ENCODE measurements around the gene HAUS7.
A peak's percentile ranks its signal among the peaks of the same experiment; 100 is the strongest.
"Not testable (repeated sequence)": the region's sequence is repeated elsewhere in the genome, so short reads cannot be mapped to it uniquely, and the experiment has no call there.

Gene HAUS7

DNA sequence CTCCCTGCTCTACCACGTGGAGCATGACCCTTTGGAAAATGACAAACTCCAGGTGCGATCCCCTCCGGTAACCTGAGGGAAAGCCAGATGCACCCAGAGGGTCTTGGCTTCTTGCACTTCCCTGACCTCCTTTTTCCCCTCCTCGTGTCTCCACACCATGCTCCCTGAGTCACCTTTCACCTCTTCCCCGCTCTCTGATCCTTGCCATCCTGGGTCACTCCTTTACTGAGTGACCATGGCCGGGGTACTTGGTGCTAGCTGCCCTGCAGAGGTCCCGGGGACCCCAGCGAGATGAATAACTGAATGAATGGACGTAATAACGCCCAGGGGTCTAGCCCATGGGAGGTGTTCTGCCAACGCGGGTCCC is 59.5 kb downstream of the HAUS7 start:
- H3K36me3 ChIP-seq (ENCODE audit: control insufficient read depth, insufficient read depth, low read length) = no peaks in the 10 kb centered on the region
- H3K27ac ChIP-seq (ENCODE audit: low read length) = no peak overlapping the region
- no CpG with 5 or more reads among the region's 12 CpGs for WGBS (ENCODE audit: insufficient coverage, insufficient read length)
- no peaks in the 10 kb centered on the region for H3K4me1 ChIP-seq (ENCODE audit: control insufficient read depth, insufficient read depth, low read length)
- H3K27me3 ChIP-seq (ENCODE audit: control insufficient read depth, insufficient read depth, low read length) = peaks cover 5% of the 10 kb centered on the region
- H3K9me3 ChIP-seq (ENCODE audit: control insufficient read depth, insufficient read depth, low read length) = no peaks in the 10 kb centered on the region
- peak overlapping the region; percentile 44; the same call in 1 of the 2 replicates for H3K4me3 ChIP-seq (ENCODE audit: low read length)
- DNase-seq (ENCODE audit: low read depth, low spot score) = no peak

DNA sequence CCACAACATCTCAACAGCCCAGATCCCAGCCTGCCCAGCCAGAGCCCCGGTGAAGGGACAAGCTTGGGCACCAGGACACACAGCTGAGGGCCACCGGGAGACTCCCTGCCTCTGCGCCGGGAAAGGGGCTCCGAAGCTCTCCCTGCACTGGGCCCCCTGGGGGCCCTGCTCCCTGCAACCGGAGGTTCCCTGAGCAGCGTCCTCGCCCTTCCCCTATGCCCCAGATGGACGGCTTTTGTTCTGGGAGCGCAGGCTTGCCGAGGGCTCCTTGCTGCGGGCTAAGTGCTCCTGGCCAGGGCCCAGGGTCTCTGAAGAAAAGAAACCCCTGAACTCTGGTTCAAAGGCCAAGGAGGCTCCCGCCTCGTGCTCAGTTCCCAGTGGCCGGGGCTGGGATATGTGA is 60.0 kb downstream of the HAUS7 start:
- no CpG with 5 or more reads among the region's 15 CpGs for WGBS (ENCODE audit: insufficient coverage, insufficient read length)
- Histone ChIP-seq H3K27ac (ENCODE audit: low read length) (no peak overlapping the region), H3K9me3 (ENCODE audit: control insufficient read depth, insufficient read depth, low read length) (no peaks in the 10 kb centered on the region), H3K4me3 (ENCODE audit: low read length) (no peak overlapping the region), H3K36me3 (ENCODE audit: control insufficient read depth, insufficient read depth, low read length) (no peaks in the 10 kb centered on the region), H3K27me3 (ENCODE audit: control insufficient read depth, insufficient read depth, low read length) (peaks cover 5% of the 10 kb centered on the region), H3K4me1 (ENCODE audit: control insufficient read depth, insufficient read depth, low read length) (no peaks in the 10 kb centered on the region)
- no peak for DNase-seq (ENCODE audit: low read depth, low spot score)

DNA sequence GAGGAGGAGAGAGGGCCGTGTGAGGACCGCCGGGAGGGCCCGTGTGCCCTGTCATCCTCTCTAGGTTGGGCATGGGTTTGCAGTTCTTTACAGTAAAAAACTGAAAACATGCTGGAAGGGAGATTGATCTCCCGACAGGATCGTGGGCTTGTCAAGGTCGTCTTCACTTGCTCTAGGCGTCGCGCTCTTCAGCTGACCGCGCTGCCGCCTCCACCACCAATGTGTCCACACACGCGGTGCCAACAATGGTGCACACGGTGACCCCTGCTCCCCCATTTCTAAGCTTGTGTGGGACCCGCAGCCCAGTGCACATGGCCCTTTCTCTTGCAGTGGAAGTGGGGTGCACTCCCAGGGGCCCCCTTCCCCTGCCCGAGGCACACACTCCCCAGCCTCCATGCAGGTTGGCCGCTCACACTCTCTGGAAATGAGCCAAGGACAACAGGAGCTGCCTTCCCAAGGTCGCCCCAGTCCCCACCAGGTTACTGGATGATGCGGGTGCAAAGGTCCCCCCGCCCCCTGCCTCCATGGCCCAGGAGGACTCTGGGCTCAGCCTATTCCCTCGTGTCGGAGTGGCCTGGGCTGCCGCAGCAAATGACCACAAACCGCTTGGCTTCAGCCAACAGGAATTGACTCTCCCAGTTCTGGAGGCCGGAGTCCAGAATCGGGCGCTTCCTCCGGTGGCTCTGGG is 60.8 kb downstream of the HAUS7 start:
- no CpG with 5 or more reads among the region's 30 CpGs for WGBS (ENCODE audit: insufficient coverage, insufficient read length)

DNA sequence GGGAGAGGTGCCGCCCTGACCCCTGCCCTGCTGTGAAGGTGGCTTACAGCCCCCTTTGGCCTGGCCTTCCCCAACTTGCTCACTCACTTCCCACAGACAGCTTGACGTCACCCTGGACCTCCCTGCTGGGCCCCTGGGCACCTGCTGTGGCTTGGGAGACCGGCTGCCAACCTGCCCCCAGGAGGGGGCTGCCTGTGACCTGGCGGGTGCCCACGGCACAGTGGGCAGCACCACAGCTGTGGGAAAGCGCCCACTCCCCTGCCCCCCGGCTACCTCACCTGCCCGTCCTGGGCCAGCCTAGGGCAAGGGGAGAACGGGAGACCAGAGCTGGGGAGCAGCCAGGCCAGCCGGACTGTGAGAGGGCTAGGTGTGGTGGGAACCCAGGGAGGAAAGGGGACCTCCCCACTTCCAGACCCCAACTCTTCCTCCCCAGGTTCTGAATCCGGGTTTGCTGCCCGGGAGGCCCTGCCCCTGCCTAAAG is 61.5 kb downstream of the HAUS7 start:
- Histone ChIP-seq H3K4me3 (ENCODE audit: low read length) (no peak overlapping the region), H3K27ac (ENCODE audit: low read length) (no peak overlapping the region), H3K9me3 (ENCODE audit: control insufficient read depth, insufficient read depth, low read length) (no peaks in the 10 kb centered on the region), H3K27me3 (ENCODE audit: control insufficient read depth, insufficient read depth, low read length) (peaks cover 5% of the 10 kb centered on the region), H3K4me1 (ENCODE audit: control insufficient read depth, insufficient read depth, low read length) (no peaks in the 10 kb centered on the region), H3K36me3 (ENCODE audit: control insufficient read depth, insufficient read depth, low read length) (no peaks in the 10 kb centered on the region)
- DNase-seq (ENCODE audit: low read depth, low spot score) = no peak
- no CpG with 5 or more reads among the region's 12 CpGs for WGBS (ENCODE audit: insufficient coverage, insufficient read length)

More for the DNA sequence above, 60.8 kb downstream of the HAUS7 start:
- Histone ChIP-seq H3K27me3 (ENCODE audit: control insufficient read depth, insufficient read depth, low read length) (peaks cover 5% of the 10 kb centered on the region), H3K9me3 (ENCODE audit: control insufficient read depth, insufficient read depth, low read length) (no peaks in the 10 kb centered on the region), H3K4me3 (ENCODE audit: low read length) (no peak overlapping the region), H3K4me1 (ENCODE audit: control insufficient read depth, insufficient read depth, low read length) (no peaks in the 10 kb centered on the region), H3K27ac (ENCODE audit: low read length) (no peak overlapping the region), H3K36me3 (ENCODE audit: control insufficient read depth, insufficient read depth, low read length) (no peaks in the 10 kb centered on the region)
- DNase-seq (ENCODE audit: low read depth, low spot score) = no peak

DNA sequence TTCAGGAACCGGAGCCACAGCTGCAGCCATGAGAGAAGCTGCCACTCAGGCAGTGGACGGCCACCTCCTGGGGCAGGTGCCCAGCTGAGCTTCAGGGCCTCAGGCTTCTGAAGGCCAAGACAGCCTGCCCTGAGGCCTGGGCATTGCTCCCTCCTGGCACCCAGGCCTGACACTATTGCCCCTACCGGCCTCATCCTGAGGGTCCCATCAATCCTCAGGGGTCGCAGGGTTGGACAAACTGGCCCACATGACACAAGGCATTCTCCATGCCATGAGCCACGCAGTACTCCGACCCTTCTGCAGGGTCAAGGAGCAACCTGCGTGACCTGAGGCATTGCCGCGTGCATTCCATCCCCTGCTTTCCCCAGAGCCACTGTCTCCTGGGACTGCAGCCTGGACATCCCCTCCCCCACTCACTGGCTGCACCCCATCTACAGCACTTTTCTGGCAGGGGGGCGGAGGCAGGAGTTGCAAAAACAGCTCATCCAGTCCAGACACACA is 62.1 kb downstream of the HAUS7 start:
- no peak overlapping the region for H3K27ac ChIP-seq (ENCODE audit: low read length)
- no peaks in the 10 kb centered on the region for H3K36me3 ChIP-seq (ENCODE audit: control insufficient read depth, insufficient read depth, low read length)
- H3K4me3 ChIP-seq (ENCODE audit: low read length) = no peak overlapping the region
- DNase-seq (ENCODE audit: low read depth, low spot score) = no peak
- no peaks in the 10 kb centered on the region for H3K4me1 ChIP-seq (ENCODE audit: control insufficient read depth, insufficient read depth, low read length)
- no CpG with 5 or more reads among the region's 10 CpGs for WGBS (ENCODE audit: insufficient coverage, insufficient read length)
- H3K27me3 ChIP-seq (ENCODE audit: control insufficient read depth, insufficient read depth, low read length) = peaks cover 5% of the 10 kb centered on the region
- H3K9me3 ChIP-seq (ENCODE audit: control insufficient read depth, insufficient read depth, low read length) = no peaks in the 10 kb centered on the region

DNA sequence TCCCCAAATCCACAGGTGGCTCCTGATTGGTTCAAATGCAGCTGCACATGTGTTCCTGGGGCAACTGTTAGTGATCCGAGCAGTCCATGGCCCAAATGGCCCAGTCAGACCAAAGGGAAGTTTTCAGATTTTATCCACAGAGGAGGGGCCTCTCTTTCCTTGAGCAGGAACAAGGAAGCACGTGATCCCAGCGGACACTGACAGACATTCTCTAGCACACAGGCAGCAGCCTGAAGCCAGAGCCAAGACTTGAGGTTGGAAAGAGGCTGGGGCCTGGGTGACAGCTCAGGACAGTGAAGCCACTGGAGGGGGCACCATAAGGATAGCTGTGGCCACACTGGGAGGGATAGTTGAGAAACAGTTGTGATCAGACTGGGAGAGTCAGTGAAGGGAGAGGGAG is 62.6 kb downstream of the HAUS7 start:
- H3K27ac ChIP-seq (ENCODE audit: low read length) = no peak overlapping the region
- no peaks in the 10 kb centered on the region for H3K36me3 ChIP-seq (ENCODE audit: control insufficient read depth, insufficient read depth, low read length)
- no peaks in the 10 kb centered on the region for H3K9me3 ChIP-seq (ENCODE audit: control insufficient read depth, insufficient read depth, low read length)
- no peaks in the 10 kb centered on the region for H3K4me1 ChIP-seq (ENCODE audit: control insufficient read depth, insufficient read depth, low read length)
- no CpG with 5 or more reads among the region's 3 CpGs for WGBS (ENCODE audit: insufficient coverage, insufficient read length)
- peaks cover 5% of the 10 kb centered on the region for H3K27me3 ChIP-seq (ENCODE audit: control insufficient read depth, insufficient read depth, low read length)
- DNase-seq (ENCODE audit: low read depth, low spot score) = no peak
- no peak overlapping the region for H3K4me3 ChIP-seq (ENCODE audit: low read length)

DNA sequence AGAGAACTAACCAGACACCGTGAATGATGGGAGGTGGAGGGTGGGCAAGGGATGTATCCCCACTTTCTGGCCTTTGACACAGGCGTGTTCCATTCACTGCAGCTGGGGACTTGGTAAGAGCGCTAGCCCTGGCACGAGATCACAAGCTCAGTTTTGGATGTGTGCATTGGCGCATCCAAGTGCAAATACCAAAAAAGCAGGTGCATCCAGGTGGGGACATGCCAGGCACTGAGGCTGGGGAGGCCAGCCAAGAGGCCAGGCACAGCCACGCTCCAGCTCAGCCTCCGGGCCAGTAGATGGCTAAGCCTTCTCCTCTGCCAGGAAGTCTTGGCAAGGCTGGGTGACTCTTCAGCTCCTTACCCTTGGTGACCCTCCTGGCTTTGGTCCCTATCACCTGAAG is 63.5 kb downstream of the HAUS7 start:
- Histone ChIP-seq H3K4me1 (ENCODE audit: control insufficient read depth, insufficient read depth, low read length) (no peaks in the 10 kb centered on the region), H3K27ac (ENCODE audit: low read length) (no peak overlapping the region), H3K4me3 (ENCODE audit: low read length) (no peak overlapping the region), H3K27me3 (ENCODE audit: control insufficient read depth, insufficient read depth, low read length) (peaks cover 1% of the 10 kb centered on the region), H3K36me3 (ENCODE audit: control insufficient read depth, insufficient read depth, low read length) (no peaks in the 10 kb centered on the region), H3K9me3 (ENCODE audit: control insufficient read depth, insufficient read depth, low read length) (no peaks in the 10 kb centered on the region)
- no peak for DNase-seq (ENCODE audit: low read depth, low spot score)
- no CpG with 5 or more reads among the region's 7 CpGs for WGBS (ENCODE audit: insufficient coverage, insufficient read length)

DNA sequence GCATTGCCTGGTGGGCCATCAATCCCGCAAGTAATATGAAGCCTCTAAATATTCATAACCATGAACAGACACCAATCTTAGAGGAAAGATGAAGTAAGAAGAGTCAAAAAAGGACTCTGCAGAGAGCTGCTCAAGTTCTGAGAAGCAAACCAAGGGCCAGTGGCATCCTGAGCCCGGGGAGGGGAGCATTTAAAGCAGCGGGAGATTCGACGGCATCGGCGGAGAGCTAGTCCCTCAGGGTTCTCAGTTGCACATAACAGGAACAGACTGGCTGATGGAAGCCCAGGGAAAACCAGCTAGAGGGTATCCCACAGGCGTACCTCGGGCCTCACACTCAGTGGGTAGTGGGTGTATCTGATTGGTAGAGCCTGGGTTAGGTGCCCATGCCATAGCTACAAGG is 64.4 kb downstream of the HAUS7 start:
- H3K27me3 ChIP-seq (ENCODE audit: control insufficient read depth, insufficient read depth, low read length) = no peaks in the 10 kb centered on the region
- no peak overlapping the region for H3K27ac ChIP-seq (ENCODE audit: low read length)
- H3K36me3 ChIP-seq (ENCODE audit: control insufficient read depth, insufficient read depth, low read length) = no peaks in the 10 kb centered on the region
- H3K9me3 ChIP-seq (ENCODE audit: control insufficient read depth, insufficient read depth, low read length) = no peaks in the 10 kb centered on the region
- H3K4me1 ChIP-seq (ENCODE audit: control insufficient read depth, insufficient read depth, low read length) = no peaks in the 10 kb centered on the region
- DNase-seq (ENCODE audit: low read depth, low spot score) = no peak
- WGBS (ENCODE audit: insufficient coverage, insufficient read length) = no CpG with 5 or more reads among the region's 9 CpGs
- H3K4me3 ChIP-seq (ENCODE audit: low read length) = no peak overlapping the region

DNA sequence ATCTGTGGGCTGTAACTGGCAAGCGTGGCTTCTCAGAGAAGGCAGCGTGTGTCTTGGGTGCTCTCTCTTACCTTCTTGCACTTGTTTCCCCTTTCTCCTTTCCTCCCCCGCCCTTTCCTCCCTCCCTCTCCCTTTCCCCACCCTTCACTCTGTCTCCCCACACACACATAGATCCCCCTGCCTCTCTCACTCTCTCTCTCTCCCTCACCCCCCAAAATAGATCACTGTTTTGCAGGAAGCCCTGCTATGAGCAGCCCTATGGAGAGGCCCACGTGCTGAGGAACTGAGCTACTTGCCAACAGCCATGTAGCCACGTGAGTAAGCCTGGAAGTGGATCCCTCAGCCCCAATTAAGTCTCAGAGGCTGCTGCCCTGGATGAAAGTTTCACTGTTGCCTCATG is 65.0 kb downstream of the HAUS7 start:
- Histone ChIP-seq H3K9me3 (ENCODE audit: control insufficient read depth, insufficient read depth, low read length) (no peaks in the 10 kb centered on the region), H3K4me1 (ENCODE audit: control insufficient read depth, insufficient read depth, low read length) (no peaks in the 10 kb centered on the region), H3K27ac (ENCODE audit: low read length) (no peak overlapping the region), H3K4me3 (ENCODE audit: low read length) (no peak overlapping the region), H3K27me3 (ENCODE audit: control insufficient read depth, insufficient read depth, low read length) (no peaks in the 10 kb centered on the region), H3K36me3 (ENCODE audit: control insufficient read depth, insufficient read depth, low read length) (no peaks in the 10 kb centered on the region)
- no peak for DNase-seq (ENCODE audit: low read depth, low spot score)
- no CpG with 5 or more reads among the region's 5 CpGs for WGBS (ENCODE audit: insufficient coverage, insufficient read length)

DNA sequence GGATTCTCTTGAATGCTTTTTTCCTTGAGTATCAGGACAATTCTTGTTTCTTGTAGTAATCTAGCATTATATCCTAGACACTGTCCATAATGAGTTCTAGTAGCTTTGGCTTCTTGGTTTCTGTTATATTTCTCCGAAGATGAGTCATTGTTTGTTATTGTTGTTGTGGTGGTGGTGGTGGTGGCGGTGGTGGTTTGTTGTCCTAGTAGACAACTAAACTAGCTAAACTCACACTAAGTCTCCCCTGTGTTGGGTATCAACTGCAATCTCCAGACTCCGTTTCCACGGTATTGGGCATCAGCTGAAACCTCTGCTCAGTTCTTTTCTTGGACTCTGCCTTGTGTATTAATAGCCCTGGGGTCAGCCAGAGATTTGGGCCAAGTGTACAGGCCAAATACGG is 66.0 kb downstream of the HAUS7 start:
- H3K27ac ChIP-seq (ENCODE audit: low read length); H3K4me3 ChIP-seq (ENCODE audit: low read length); H3K4me1 ChIP-seq (ENCODE audit: control insufficient read depth, insufficient read depth, low read length); H3K9me3 ChIP-seq (ENCODE audit: control insufficient read depth, insufficient read depth, low read length); H3K36me3 ChIP-seq (ENCODE audit: control insufficient read depth, insufficient read depth, low read length); H3K27me3 ChIP-seq (ENCODE audit: control insufficient read depth, insufficient read depth, low read length); DNase-seq (ENCODE audit: low read depth, low spot score): not testable (repeated sequence)
- no CpG with 5 or more reads among the region's 5 CpGs for WGBS (ENCODE audit: insufficient coverage, insufficient read length)
